GM19238 (cell line): ENCODE results near the gene ZNF48.

Source experiments
- DNase-seq: peaks from one replicate; pipeline ENCODE4 v3.0.0; 2011; ENCODE audit warnings: low spot score; ENCODE audit not compliant: insufficient read length

Gene ZNF48

DNA sequence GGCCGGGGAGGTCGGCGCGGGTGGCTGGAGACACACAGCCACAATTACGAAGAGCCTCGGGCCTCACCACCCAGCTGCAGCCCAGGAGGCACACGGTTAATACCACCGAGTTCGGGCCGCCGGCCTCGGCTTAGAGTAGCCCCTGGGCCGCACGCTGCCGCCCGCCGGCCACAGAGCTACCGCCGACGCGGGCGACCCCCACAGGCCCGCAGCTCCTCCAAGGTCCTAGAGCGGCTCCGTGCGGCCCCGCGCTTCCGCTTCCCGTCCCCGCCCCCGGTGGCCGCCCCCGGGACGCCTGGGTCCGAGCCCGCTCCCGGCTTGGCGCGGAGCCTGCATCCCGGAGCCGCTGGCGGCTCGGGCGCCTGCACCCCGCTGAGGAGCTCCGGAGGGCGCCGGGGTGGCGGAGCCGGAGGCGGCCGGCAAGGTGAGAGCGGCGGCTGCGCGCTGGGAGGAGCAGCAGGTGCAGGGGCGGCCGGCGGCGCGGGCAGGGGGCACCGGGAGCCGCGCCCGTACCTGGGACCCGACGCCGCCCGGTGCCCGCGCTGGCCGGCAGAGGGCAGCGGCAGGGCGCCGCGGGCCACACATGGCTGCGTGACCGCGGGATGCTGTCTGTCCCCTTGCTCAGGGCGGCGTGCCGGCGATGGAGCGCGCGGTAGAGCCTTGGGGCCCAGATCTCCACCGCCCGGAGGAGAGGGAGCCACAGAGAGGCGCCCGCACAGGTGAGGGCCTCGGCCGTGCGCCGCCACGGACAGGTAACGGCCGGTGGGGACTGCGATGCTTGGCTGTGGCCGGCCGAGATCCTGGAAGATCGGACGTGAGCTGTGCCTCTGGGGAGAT lies at the start of gene ZNF48:
Gene ZNF48 (plus strand): TSS at position 266 of the 837 bp plus-strand sequence. CDS start 375 bp downstream, at position 641.
- DNase-seq: peak; percentile 77

GRCh38 chr16:30346286-30346685 lies 48.9 kb upstream of the ZNF48 start:
- DNase-seq: no peak

DNA sequence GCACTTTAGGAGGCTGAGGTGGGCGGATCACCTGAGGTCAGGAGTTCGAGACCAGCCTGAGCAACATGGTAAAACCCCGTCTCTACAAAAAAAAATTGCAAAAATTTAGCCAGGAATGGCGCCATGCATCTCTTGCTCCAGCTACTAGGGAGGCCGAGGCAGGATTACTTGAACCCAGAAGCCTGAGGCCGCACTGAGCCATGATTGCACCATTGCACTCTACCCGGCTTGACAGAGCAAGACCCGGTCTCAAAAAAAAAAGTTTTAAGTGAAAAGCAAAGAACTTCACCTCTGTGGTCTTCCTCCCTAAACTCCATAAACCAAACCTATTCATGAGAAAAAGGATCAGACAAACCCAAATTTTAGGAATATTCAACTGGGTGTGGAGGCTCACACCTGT lies 47.1 kb upstream of the ZNF48 start:
- no peak for DNase-seq

GRCh38 chr16:30348929-30349328 lies 46.3 kb upstream of the ZNF48 start:
- no peak for DNase-seq

GRCh38 chr16:30349675-30350074 lies 45.5 kb upstream of the ZNF48 start:
- DNase-seq: no peak

- DNase-seq: no peak
These were observed 44.9 kb upstream of the ZNF48 start for GRCh38 chr16:30350134-30350871.

- DNase-seq: no peak
These were observed 44.2 kb upstream of the ZNF48 start for GRCh38 chr16:30351001-30351441.

DNA sequence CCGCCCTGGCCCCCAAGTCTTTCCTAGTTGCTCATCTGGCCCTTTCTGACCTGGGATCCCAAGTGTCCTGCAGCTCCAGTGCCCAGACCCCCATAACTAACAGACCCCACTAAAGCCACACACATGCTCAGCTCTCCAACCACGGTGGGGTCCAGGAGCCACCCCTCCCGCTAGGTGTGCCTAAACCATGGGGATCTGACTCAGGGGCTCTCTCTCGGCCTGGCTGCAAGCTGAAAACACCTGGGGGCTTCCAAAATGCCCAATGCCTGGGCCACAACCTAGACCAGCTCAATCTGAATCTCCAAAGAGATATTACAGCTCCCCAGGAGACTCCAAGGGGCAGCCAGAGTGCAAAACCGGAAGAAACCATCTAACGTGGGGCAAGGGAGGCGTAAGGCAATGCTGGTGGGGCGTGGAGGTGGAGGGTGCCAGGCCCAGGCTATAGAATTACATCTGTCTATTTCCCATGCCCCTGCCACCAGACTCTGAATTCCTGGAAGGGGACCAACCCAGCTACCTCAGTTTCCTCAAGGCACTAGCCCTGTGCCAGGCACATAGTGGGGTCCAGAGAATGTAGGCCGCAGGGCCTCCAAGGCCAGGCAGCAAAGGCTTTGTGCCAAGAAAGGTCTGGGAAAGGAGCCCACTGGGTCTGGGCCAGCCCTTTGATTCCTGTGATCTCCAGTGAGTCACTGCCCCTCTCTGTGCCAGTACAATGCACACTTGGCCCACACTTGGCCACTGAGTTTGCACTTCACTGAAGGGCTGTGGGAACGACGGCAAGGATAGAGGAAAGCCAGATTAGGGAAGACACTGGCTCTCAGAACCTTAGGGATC lies 43.4 kb upstream of the ZNF48 start:
- DNase-seq: no peak

DNA sequence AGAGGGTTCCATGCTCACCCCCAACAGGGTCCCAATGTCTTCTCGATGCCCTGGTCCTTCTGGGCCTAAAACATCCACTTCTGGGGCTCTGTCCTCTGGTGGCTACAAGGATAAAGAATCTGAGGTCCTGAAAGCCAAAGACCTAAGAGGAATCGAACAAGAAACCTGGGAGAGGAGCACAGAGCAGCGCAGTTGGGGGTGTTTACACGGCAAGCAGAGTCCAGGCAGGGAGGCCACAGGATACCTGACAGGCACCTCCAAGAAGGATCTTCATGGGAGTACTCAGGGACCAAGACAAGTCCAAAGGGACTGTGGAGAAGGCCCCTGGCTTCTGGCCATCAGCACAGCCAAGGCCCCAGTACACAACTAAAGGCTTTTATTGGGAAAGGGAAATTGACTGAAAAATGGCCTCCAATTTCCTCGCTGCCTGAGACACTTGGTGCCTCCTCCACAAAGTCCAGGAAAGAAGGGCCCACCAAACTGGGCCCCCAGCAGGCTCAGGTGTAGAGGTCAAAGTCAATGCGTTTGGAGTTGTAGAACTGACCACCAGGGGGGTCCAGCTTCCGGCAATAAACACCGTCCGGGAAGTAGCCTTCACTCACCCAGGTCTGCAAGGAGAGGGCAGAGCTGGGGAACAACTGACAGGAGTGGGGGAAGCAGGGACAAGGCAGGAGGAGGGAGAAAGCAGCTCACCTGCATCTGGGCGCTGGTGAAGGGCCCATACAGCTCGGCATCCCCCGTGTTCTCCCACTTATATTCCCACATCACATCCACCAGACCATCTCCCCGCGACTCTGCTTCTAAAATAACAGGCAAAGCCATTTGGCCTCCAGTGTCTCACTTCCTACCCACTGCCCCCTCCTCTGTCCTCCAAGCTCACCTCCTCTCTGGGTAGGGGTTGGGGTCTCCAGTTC lies 42.5 kb upstream of the ZNF48 start:
- DNase-seq: no peak

DNA sequence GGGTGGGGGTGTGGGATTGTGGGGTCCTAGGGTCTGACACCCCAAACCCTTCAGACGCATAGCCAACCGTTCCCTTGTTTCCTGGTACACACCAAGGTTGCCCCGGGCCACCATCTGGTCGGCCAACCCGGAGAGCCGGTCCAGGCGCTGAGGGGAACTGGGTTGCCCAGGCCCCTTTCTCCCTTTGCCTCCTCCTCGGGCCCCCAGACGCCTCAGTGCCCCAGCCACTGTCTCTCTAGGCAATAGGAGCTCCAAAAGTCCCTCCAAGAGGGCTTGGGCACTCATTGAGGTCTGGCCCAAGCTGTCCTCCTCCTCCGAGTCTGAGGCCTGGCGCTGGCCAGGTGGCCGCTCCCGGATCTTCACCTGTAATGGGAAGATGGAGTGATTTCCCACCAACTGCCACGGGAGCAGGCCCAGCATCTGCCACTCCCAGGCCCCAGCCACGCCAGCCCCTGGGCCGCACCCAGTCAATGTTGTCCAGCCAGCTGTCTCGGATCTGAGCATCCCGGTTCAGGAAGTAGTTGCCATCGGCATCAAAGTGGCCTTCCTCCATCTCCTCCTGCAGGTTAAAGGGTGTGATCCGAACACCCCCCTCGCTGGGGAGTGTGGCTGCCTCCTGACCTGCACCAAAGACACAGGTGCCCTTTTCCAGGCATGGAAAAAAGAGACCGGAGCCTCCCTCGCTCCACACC lies 41.6 kb upstream of the ZNF48 start:
- DNase-seq: no peak

DNA sequence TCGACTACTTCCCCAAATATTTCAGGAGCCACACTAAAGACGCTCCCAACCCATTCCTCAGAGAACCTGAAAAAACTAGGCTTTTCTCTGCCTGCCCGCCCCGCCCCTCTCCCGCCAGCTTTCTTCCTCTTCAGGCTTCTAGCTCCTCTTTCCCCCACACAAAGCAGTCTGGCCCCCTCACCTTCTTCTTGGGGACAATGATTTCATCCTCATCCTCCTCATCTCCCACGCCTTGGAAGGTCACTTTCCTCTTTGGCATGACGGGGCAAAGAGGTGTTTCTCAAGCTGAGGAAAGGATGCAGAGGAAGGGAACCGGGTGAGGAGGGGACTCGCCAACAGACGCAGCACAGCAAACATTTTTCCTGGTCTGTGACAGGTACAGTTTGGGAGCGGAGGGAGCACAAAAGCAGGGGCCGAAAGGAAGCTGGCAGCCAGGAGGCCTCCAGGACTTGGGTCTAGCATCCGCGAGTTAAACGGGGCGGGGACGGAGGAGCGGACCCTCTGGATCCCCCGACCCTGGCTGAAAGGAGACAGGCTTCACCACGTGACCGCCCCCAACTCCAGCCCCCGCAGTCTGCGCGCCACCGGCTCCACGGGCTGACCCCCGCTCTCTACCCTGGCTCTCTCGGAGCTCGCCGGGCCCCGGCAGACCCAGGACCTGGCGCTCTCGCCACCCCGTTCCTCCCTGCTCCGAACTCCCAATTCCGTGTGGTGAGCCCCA lies 40.6 kb upstream of the ZNF48 start:
- no peak for DNase-seq

DNA sequence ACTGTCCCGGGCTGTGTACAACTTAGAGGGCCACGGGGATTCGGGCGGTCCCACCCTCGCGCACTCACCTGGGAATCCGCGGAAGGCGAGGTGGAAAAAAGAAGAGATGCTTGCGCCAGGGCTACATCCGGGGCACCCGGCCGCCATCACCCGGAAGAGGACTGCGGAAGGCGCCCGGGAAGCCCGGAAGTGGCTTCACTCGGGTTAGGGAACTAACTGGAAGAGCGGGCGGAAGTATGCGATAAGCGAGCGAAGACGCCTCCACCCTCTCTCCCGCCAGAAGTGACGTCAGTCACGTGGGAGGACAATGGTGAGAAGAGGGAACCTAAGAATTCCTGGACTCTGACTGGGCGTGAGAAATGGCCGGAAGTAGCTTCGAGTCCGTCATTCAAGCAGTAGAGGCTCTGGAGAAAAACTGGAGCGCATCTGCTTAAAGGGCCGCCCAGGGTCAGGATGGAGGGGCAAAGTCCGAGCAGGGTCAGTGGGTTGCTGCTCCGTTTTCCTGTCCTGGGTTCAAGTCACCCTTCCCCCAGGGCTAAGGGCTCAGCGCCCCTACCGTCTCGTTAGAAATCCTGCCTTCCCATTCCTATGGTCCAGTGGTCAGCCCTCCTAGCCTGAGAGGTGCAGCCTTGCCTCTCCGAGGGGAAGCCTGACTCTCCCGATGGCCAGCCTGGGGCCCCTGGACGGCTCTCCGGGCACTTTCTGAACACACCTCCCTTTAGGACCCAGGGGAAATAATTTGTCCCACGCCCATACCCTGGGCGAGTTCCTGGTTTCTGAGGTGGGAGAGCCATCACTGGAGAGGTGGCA lies 39.9 kb upstream of the ZNF48 start, which contains the start of gene CD2BP2:
Gene CD2BP2 (minus strand): TSS at position 165 of the 810 bp plus-strand sequence. CDS start 627 bp downstream, outside the sequence.
- DNase-seq: peak; percentile 91

- DNase-seq: no peak
These were observed 39.3 kb upstream of the ZNF48 start for GRCh38 chr16:30355954-30356308.

DNA sequence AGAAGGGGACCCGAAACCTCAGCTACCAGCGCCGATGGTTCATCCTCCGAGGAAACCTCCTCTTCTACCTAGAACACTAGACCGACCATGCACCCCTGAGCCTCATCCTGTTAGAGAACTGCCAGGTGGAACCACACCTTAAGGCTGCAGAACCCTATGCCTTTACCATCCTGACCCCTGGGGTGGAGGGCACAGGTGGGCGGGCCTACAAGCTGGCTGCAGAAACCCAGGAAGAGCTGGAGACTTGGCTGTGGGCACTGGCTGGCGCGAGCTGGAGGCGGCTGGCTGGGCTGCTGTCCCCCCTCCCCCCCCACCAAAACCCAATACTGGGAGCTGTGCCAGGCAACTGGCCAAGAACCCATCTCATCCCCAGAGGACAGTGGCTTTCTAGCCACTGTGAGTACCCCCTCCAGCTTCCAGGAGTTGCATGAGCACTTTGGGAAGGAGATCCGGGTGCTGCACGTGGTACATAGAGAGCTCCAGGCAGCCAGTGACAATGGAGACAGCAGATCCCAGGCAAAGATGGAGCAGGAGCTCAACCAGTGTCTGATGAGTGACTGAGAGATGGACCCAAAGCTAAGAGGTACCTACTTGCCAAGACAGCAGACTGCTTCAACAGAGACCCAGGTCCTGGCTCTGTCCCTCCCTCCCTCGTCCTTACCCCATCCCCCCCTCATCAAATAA lies 38.7 kb upstream of the ZNF48 start:
- DNase-seq: no peak

DNA sequence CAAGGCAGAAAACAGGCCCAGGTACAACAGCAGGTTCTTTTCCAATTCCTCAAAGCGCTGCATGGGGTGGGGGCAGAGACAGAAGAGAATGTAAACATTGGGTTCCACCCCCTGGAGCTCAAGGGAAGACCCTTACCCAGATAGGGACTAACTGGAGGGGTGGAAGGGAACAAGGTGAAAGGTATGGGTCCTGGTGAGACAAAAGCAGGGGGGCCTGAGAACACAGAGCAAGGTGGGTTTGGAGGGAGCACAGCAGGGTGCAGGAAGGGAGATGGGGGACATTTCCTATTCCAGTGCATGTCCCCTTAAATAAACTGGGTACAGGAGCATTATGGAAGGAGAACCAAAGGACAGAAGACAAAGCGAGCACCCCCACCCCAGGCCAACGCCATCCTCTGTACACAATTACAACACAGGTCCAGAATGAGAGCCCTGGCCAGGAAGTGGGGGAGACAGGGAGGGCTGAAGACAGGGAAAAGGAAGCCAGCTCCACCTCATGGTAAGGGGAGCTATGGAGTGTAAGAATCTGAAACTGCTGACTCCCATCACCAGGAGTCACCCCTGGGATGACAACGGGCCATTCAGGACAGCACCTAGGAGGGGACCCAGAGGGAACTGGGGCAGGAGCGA lies 38.0 kb upstream of the ZNF48 start:
- DNase-seq: no peak

DNA sequence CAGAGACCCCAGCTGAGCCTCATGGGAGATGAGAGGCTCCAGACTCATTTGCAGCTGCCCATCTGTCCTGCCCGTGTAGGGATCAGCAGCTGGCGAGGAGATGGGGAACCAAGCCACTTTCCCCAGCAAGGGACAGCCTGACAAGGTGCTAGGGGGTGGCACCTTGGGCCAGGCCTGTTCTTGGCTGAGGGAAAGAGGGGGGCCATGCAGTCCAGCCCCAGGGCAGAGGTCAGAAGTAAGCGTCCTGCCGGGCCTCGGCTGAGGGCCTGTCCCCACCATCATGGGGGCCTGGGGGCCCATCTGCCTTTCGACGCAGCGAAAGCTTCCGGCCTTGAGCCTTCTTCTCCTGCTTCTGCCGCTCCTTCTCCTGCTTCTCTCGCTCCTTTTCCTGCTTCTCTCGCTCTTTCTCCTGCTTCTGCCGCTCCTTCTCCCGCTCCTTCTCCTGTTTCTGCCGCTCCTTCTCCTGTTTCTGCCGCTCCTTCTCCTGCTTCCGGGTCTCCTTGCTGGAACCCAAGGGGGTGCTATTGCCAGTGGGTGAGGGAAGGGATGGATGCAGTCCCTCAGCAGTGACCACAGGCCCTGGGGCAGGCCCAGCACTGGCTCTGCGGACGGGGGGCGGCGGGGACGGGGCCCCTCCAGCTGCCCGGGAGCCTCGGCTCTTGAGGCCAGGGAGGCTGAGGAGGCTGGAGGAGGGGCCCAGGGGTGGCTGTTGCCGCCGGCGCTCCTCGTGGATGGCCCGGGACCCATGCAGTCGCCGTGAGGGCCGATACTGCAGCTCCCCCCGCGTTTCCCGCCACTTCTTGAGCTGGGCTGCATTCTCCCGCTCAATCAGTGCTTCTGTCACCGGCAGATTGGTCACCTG lies 37.3 kb upstream of the ZNF48 start:
- no peak for DNase-seq

- no peak for DNase-seq
These were observed 36.7 kb upstream of the ZNF48 start for GRCh38 chr16:30358577-30358936.
